Measurements from ENCODE around the gene MYO19.
A peak's percentile ranks its signal among the peaks of the same experiment; 100 is the strongest.
"Not testable (repeated sequence)": the region's sequence is repeated elsewhere in the genome, so short reads cannot be mapped to it uniquely, and the experiment has no call there.

The MYO19 gene

DNA sequence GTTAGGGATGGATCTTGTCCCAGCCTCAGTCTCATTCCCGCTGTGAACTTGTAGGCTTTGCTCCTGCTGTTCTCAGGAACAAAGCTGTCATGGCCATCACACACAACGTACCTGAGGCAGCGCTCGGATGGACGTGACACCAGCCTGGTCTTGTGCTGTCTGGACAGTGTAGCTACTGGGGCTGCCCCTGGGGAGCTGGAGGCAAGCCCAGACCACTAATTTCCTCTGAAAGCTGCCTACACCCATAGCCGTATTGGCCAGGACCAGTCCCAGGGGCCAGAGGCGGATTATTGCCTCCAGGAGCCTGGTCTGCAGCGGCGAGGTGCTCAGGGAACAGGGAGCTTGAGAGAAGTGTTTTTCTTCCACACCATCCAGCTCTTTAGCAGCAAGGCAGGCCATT lies 36.5 kb downstream of the MYO19 start:
- DNase-seq, result no peak

DNA sequence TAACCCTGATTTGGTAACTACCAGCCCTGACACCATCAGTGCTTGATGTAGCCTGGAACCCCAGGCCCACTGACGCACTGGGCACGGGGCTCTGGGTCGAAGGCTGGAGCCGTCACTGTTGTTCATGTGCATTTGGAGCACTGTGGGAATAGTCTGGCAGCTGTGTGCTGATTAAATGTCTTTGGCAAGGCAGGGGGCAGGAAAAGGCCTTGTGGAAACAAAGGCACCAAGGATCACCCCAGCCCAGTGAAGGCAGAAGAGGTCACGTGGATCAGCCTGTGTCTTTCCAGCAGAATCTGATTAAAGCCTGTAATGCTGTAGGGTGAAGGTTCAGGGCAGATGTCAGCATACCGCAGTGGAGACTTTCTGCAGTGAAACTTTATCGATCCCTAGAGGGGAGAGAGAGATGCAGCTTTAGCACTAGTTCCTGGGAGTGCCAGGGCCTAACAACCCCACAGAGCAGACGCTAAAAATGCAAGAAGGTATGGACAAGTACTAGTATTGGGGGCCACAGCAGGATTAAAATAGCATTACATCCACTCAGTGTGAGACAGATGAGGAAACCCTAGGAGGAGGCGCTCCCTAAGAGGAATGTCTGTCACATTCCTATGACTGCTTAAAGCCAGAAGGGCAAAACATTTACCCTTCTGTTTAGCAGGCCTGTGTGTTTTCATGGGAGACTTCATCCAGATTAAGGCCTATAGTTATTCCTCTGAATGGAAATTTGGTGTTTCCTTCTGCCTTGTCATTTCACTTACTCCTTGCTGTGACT lies 38.5 kb downstream of the MYO19 start:
- DNase-seq, result no peak

DNA sequence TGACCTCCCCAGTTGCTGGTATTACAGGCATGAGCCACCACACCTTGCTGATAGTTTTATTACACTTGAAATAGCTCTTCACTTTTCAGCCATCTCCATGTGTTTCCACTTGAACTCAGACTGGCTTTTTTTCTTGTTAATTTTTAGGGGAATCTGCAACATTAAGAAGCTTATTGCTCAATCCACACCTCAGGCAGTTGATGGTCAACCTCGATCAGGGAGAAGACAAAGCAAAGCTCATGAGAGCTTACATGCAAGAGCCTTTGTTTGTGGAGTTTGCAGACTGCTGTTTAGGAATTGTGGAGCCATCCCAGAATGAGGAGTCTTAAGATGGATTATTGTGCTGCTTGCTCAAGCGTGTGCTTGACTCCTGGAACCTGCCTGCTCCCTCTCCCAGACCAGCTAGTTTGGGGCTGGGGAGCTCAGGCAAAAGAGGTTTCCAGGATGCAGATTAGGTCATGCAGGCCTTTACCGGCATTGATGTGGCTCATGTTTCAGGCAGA lies 39.5 kb downstream of the MYO19 start:
- no peak for DNase-seq

DNA sequence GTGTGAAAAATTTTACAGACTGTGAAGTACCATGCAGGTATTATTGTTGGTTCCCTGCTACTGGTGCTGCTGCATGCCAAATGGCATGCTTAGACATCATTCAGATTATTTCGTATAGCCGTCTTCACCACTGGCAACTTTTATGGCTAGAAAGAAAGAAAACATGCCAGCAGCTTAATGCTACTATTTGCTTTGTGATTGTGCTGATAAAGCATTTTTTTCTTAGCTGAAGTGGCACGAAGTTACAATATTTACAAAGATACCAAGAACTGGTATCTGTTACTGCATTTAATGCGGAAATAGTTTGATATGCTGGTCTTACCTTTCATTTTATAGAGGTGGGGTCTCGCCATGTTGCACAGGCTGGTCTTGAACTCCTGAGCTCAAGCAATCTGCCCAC lies 40.0 kb downstream of the MYO19 start:
- no peak for DNase-seq

DNA sequence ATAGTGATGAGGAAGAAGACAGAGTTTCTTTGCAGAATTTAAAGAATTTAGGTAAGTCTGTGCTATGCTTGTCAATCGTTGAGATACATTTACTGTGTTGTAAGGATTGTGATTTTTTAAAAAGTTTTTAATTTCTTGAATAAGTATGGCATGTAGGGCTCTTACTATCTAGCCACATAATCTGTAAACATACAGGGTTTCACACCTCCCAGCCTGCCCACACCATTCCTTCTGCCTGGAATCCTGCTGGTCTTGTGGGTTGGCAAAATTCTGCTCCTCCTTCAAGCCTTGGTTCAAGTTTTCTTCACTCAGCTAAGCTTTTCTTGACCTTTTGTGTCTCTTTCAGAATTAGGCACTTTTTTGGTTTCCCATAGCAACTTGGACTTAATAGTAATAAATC lies 40.7 kb downstream of the MYO19 start:
- no peak for DNase-seq

DNA sequence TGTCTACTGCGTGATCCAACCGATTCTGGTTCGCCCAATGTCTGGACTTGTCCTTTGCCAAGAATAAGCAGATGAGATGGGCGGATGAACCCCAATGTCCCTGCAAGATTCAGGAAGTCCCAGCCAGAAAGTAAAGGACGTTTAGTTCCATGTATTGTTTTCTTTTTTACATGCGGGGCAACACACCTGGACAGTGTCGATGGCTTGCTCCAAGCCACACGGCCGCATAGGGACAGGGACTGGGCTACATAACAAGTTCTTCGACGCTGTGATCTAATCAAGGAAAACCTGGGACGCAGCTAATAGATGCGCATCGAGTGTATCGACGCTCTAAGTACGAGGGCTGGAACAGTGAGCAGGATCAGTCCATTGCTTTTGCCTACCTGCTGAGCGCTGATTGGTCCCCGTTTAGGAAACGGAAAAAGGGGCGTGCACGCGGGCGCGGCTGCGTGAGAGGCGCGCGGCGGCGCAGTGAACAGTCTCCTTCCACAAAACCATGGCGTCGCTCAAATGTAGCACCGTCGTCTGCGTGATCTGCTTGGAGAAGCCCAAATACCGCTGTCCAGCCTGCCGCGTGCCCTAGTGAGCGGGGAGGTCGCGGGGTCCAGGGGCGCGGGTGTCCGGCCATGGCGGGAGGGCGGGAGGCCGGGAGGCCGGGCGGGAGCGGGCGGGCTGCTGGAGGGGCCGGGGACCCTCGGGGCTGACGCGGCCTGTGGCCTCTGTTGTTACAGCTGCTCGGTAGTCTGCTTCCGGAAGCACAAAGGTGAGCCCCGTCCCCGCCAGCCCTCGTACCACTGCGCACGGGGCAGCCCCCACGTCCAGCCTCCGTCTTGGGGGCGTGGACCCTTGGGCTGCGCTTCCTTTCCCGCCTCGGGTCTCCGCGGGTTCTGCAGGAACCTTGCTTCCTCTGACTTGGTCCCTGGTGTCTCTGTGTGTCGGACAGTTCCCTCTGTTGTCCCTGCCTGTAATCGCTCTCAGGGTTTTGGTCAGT lies 48.2 kb downstream of the MYO19 start, which contains the start of gene ZNHIT3:
TSS of gene ZNHIT3 (plus strand) at position 478 of the 991 bp plus-strand sequence. CDS start at position 497, 19 bp downstream.
- DNase-seq, result peak; percentile 94 to 97 (median 96)

DNA sequence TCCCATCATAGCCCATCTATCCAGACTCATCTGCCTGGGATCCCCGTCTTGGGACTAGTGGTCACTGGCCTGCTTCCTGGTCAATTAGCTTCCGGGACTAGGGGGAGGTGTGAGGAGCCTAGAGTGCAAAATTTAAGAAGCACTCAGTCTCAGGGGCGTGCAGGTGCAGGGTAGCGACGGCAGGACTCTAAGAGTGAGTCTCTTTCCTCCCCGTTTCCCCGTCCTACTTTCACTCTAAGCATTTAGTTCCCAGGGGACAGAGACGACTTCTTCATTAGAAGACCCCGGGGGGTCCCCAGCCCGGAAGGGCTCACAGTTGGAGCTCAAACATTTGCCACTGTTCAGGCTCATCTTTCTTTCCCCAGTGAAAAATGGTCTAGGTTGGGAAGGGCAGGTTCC lies 48.9 kb downstream of the MYO19 start:
- no peak for DNase-seq

DNA sequence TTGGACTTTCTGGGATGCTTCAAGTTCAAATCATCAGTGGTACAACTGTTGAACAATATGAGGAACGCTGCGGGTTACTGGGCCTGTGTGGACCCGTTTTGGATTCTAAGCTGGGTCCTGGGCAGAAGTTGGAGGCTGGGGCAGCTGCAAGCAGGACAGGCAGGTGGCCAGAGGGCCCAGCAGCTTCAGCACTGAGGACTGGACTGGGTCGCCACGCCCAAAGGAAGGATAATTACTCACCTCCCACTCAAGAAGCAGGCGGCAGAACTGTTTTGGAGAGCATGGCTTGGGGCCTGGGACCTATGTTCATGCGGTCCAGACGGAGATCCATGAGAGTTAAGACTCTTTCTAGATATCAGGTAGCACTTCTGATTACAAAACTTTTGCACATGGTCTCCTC lies 49.6 kb downstream of the MYO19 start:
- no peak for DNase-seq

- not testable (repeated sequence) for DNase-seq
These were observed 50.6 kb downstream of the MYO19 start for GRCh38 chr17:36484021-36484420.

GRCh38 chr17:36482611-36483504 lies 51.8 kb downstream of the MYO19 start:
- DNase-seq, result peak; percentile 82 to 94 (median 92)

- DNase-seq, result no peak
These were observed 52.8 kb downstream of the MYO19 start for GRCh38 chr17:36481829-36482228.

DNA sequence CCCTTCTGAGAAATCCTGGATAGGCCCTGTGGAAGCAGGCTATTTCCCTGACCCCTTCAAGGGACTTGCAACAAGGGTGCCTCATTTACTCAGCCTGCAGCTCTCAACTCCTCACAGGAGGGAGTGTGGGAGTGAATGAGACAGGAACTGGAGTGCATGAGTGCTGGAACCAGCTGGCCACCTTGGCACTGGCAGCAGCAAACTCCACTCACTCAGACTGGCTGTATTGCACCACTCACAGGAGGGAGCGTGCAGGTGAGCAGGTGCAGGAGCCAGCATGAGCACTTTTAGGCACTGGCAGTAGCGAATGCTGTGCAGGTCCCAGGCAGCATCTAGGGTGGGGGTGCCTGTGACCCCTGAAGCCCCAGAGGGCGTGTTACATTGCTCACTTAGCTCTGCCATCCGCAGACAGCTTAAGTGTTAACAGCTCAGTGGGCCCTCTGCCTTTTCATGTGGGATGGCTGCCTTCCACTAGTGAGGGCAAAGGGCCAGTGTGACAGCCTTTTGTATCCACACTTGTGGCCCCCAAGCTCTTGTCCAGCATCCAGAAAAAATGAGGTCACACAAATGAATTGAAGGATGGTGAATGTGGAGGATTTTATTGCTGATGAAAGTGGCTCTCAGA lies 59.2 kb downstream of the MYO19 start:
- no peak for DNase-seq

DNA sequence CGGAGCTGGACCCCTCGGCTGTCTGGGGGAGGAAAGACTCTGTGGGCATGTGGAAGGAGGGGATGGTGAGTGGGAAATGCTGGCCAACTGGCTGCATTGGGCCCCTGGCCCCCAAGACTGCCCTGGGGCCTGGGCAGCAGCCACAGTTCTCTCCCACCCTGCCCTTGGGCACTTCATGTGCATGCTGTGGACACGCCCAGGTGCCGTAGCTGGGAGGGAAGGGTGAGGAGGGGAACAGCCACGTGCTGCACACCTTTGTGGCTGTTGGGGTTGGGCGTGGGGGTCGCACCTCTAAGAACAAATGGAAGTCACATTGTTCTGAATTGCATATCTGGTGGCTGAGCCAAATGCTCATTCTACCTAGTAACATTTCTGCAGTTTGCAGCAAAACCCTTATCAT lies 60.1 kb downstream of the MYO19 start:
- DNase-seq, result no peak

GRCh38 chr17:36470499-36470898 lies 64.2 kb downstream of the MYO19 start:
- DNase-seq, result no peak

DNA sequence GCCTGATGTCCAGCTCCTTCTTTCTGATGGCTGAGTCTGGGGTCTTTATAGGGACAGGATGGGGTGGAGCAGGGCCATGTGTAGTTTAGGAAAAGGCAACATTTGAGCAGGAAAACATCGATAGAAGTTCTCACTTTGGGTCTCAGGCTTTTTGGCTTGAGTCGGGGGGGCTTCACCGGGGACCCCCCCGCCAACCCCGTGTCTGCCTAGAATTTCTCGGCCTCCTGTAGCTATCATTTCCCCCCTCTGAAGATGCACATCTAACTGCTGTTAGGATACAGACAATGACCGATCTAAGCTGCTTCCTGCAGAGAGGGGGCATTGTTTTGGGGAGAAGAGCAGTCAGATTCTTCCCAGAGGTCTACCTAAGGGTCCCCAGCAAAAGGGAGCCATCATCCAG lies 64.9 kb downstream of the MYO19 start:
- no peak for DNase-seq

DNA sequence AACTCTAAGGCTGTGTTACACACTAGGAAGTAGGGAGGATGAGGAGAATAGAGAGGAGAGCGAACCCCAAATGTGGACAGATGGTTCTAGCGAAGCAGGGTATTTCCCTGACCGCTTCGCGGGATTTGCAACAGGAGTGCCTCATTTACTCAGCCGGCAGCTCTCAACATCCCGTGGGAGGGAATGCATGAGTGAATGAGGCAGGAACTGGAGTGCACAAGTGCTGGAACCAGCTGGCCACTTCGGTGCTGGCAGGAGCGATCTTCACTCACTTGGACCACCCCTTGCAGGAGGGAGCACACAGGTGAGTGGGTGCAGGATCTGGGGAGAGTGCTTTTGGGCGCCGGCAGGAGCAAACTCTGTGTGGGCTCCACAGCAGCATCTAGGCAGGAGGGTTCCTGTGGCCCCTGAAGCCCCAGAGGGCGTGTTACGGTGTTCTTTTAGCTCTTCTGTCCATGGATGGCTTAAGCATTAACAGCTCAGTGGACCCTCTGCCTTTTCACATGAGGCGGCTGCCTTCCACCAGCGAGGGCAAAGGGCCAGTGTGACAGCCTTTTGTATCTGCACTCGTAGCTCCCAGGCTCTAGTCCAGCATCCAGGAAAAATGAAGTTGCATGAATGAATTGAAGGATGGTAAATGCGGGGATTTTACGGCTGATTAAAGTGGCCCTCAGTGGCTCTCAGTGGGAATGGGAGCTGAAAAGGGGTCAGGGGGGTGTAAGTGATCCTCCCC lies 65.6 kb downstream of the MYO19 start:
- DNase-seq, result no peak

DNA sequence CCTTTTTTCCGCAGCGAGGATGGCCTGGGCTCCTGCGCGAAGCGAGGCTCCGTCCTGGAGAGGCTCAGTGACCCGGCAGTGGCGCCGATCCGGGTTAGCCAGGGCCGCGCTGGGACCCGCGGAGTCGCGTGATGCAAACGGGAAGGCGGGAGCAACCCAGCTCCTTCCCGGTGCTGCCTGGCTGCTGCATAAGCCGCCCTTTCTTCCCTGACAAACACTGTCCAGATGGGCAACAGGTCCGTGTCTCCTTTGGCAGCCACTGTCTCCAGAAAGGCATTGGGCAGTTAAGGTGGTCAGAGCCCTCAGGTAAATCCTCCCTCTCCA lies 69.9 kb downstream of the MYO19 start:
- no peak for DNase-seq

- DNase-seq, result peak; percentile 68 to 84 (median 74)
These were observed 70.5 kb downstream of the MYO19 start for GRCh38 chr17:36463916-36464764.

DNA sequence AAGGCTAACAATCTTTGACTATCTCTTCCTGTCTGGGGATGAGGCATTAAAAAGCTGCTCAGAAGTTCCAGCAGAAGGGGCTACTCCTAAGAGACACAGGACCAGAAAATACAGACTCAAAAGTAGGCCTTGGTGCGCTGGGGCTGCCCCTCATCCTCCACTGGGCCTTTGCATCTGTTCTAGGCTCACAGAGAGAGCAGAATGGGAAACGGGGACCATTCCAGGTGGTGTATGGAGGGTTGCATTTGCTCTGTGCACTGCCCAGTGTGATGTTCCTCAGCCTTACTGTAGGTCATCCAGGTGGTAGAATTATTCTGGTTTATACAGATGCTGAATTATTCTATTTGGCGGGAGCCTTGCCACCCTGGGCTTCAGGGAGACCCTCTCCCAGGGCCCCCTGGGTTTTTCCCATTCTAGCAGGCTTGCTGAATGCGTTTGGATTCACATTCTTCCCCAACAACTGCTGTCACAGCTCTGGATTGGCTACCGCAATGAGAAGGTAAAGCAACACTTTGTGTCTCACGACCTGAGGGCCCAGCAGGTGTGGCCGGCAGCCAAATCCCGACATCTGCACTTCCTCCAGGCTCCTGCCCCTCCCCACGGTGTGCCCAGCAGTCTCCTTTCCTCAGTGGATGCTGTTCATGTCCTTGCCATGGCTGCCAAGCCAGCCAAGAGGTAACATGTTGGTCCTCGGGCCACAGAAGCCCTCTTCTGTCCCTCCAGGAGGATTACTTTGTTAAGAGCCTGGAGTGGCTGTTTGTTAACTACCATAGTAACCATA lies 73.1 kb downstream of the MYO19 start:
- no peak for DNase-seq

Data from suppressor macrophage (primary cell).